Ovary (tissue), 9 donors: ENCODE data around the gene HNRNPA2B1. TPM values are rescaled to one million over a fixed set of nuclear protein-coding genes. Genes with fewer than 3 reads are reported as not detected.
"Not testable (repeated sequence)": the region's sequence is repeated elsewhere in the genome, so short reads cannot be mapped to it uniquely, and the experiment has no call there.

Source experiments
- DNase-seq, 5 donors: peaks; one replicate each; pipeline ENCODE4 v3.0.0-alpha.2; 2019 to 2020
- H3K27ac ChIP-seq, 2 donors: fragments of 200-600 bp; one replicate each; pipeline versions ENCODE4 v1.5.1 to v1.8.0; 2019 to 2022
- H3K27me3 ChIP-seq: fragments of 200-600 bp; one replicate; pipeline ENCODE4 v1.8.0; 2022
- H3K36me3 ChIP-seq: fragments of 200-600 bp; sonication (generic); one replicate; pipeline ENCODE4 v1.5.1; 2019
- H3K4me1 ChIP-seq: one replicate; pipeline ENCODE4 v1.8.1; 2013; ENCODE audit warnings: mild to moderate bottlenecking, moderate library complexity; ENCODE audit not compliant: insufficient read depth
- H3K4me3 ChIP-seq: fragments of 200-600 bp; sonication (generic); one replicate; pipeline ENCODE4 v1.5.1; 2017
- H3K9me3 ChIP-seq, 2 donors: fragments of 200-600 bp in 1 of 2; sonication (generic) in 1 of 2; one replicate each; pipeline versions ENCODE4 v1.5.1 to v1.8.1; 2013 to 2019; ENCODE audit warnings: mild to moderate bottlenecking in 1 of 2, moderate library complexity in 1 of 2
- EP300 ChIP-seq: sonication (generic); formaldehyde crosslinking; IDR thresholded peaks from one replicate; pipeline ENCODE4 v1.6.1; 2017; ENCODE audit warnings: antibody characterized with exemption
- POLR2A ChIP-seq: fragments of 450-650 bp; IDR thresholded peaks from one replicate; pipeline ENCODE4 v1.6.1; 2017; ENCODE audit warnings: antibody characterized with exemption, mild to moderate bottlenecking, moderate library complexity
- WGBS, 3 donors: extraction: QIAGEN DNeasy Blood & Tissue Kit in 1 of 3; methylation state at CpG; one replicate each; pipeline versions ENCODE4 v1.1.5 to v1.1.7; 2013 to 2017; 5-methylcytosine and 5-hydroxymethylcytosine counted together
- intact Hi-C, 4 donors: fragments of 100-400 bp; cut with DNase I; formaldehyde crosslinking; loops; one replicate each; pipeline versions ENCODE4 v1.11.0 to v1.15.1; 2022 to 2023
- polyA plus RNA-seq, 2 donors: library from polyadenylated mRNA; stranded (reverse); fragments of 200-250 nt in 1 of 2; fragments of 350-450 nt in 1 of 2; fragmentation: Illumina TruSeq in 1 of 2; extraction: RNeasy Lipid Tissue Mini Kit (QIAGEN cat#74804) in 1 of 2; gene quantifications; one replicate each; pipeline ENCODE4 v1.2.3, GENCODE V29; 2013 to 2014
- total RNA-seq, 7 donors: library from RNA; depleted of rRNA in 2 of 7; stranded (reverse); fragments of >200 nt in 2 of 7; fragmentation: NEBNext Ultra II Directional in 3 of 7; extraction: Animal tissue kit (Norgen Biotek cat#: 25700) in 3 of 7; gene quantifications; one replicate each; pipeline versions ENCODE4 v1.1.0 to v1.2.4, GENCODE V29; 2016 to 2023
- TF ChIP-seq, protein P1 (sequence below), 3 donors: fragments of 450-650 bp in 2 of 3; fragments of 200-600 bp in 1 of 3; IDR thresholded peaks; one replicate each; pipeline versions ENCODE4 v1.5.1 to v1.8.0; 2016 to 2022; ENCODE audit warnings: antibody characterized with exemption in 3 of 3, mild to moderate bottlenecking in 1 of 3
- donor health status: DM: no; HTN: no; CAD: no; lungs with moderate emphysema.
- donor health status: DM: no; HTN: no; CAD: no.
- donor health status: Bipolar disorder and iron deficiency.
- donor health status: DM: yes; HTN: yes; CAD: no.
- donor health status: DM: no; HTN: no; CAD: no.
- donor health status: DM: yes; HTN: yes; CAD: no.

Gene HNRNPA2B1
- total and polyA plus RNA-seq, 9 donors, result 236 to 659 (median 413) TPM

DNA sequence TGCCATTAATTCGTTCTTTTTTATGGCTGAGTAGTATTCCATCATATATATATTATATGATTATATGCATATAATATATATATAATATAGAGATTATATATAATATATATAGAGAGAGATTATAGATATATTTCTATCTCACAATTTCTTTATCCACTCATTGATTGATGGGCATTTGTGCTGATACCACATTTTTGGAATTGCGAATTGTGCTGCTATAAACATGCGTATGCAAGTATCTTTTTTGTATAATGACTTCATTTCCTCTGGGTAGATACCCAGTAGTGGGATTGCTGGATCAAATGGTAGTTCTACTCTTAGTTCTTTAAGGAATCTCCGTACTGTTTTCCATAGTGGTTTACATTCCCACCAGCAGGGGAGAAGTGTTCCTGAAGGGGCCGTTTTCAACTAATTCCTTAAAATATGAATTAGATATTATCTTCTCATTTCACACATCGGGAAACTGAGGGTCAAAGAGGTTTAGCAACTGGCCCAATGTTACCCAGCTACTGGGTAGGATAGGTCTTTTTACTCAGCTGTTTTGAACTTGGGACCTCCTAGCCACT, 32.0 kb downstream of the HNRNPA2B1 start:
- H3K27ac ChIP-seq, result no peak overlapping the region
- intact Hi-C loops, result no loop called here
- no peaks in the 10 kb centered on the region for H3K4me1 ChIP-seq
- TF ChIP-seq, protein P1, sequence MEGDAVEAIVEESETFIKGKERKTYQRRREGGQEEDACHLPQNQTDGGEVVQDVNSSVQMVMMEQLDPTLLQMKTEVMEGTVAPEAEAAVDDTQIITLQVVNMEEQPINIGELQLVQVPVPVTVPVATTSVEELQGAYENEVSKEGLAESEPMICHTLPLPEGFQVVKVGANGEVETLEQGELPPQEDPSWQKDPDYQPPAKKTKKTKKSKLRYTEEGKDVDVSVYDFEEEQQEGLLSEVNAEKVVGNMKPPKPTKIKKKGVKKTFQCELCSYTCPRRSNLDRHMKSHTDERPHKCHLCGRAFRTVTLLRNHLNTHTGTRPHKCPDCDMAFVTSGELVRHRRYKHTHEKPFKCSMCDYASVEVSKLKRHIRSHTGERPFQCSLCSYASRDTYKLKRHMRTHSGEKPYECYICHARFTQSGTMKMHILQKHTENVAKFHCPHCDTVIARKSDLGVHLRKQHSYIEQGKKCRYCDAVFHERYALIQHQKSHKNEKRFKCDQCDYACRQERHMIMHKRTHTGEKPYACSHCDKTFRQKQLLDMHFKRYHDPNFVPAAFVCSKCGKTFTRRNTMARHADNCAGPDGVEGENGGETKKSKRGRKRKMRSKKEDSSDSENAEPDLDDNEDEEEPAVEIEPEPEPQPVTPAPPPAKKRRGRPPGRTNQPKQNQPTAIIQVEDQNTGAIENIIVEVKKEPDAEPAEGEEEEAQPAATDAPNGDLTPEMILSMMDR (IDR thresholded peaks at IDR 0.05), result no peak
- TF ChIP-seq EP300, result no peak
- TF ChIP-seq POLR2A, result no peak
- DNase-seq, result no peak
- H3K27me3 ChIP-seq, result no peaks in the 10 kb centered on the region
- no peak overlapping the region for H3K4me3 ChIP-seq
- H3K9me3 ChIP-seq, result no peaks in the 10 kb centered on the region
- no peaks in the 10 kb centered on the region for H3K36me3 ChIP-seq
- WGBS, 3 donors, result 77 to 83% (median 81%) methylated on average over 6 of the region's 6 CpGs

DNA sequence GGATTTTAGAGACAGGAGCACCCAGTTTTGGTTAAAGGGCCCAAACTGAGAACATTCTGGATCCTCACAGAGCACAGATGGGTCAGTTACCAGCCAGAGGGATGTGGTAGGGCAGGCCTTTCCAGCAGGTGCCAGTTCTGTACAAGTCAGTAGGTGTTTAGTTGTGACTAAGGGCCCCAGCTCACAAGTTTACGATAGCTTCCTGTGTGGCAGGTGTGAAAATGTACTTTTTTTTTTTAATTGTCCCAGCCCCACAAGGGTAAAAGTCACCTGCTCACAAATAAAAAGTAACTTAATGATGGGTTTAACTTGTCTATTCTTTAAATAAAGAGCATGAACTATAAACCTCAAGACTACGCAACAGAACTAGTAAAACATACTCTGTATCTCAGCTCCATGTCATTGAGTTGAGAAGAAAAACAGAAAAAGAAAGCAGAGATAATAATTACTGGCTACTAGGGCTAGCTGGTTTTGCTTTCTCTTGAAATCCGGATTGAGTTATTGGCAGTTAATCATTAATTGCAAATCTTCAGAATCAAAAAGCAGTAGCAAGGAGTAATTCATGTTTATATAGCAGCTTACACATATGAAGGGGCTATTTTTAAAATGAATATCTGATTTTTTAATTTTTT, 33.1 kb downstream of the HNRNPA2B1 start:
- 88% methylated on average over 3 of the region's 3 CpGs for WGBS, 3 donors

DNA sequence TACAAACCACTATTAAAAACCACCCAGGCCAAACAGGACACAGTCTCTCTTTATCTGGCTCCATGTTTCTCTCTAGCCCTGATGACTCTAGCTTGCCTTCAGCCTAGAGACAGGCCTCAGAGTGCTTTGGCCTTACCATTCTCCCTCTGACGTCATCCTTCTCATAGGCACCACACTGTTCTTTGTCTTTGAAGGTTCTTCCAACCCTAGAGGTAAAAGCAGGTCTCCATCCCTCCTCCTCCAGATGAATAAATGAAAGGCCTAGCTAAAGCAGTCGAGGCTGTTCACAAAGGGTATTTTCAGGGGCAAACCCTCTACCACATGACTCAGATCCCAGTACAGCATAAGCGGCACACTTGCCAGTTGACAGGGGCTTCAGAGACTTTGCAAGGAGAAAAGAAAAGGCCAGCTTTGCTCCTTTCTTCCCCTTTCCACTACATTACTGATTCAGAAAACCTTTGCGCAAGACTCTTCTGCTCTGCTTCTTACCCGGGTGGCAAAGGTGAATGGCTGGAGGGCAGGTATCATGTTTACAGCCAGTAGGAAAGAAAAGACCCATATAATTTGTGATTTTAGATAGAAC, 33.8 kb downstream of the HNRNPA2B1 start:
- 80 to 81% (median 80%) methylated on average over 5 of the region's 5 CpGs for WGBS, 3 donors
- no peaks in the 10 kb centered on the region for H3K9me3 ChIP-seq

More for the DNA sequence above, 33.1 kb downstream of the HNRNPA2B1 start:
- Histone ChIP-seq H3K9me3 (no peaks in the 10 kb centered on the region), H3K4me1 (no peaks in the 10 kb centered on the region), H3K27ac (no peak overlapping the region), H3K27me3 (no peaks in the 10 kb centered on the region), H3K4me3 (no peak overlapping the region), H3K36me3 (no peaks in the 10 kb centered on the region)
- intact Hi-C loops, result no loop called here
- DNase-seq, result no peak
- TF ChIP-seq POLR2A, result no peak
- no peak for TF ChIP-seq EP300
- TF ChIP-seq, protein P1 (IDR thresholded peaks at IDR 0.05), result no peak

DNA sequence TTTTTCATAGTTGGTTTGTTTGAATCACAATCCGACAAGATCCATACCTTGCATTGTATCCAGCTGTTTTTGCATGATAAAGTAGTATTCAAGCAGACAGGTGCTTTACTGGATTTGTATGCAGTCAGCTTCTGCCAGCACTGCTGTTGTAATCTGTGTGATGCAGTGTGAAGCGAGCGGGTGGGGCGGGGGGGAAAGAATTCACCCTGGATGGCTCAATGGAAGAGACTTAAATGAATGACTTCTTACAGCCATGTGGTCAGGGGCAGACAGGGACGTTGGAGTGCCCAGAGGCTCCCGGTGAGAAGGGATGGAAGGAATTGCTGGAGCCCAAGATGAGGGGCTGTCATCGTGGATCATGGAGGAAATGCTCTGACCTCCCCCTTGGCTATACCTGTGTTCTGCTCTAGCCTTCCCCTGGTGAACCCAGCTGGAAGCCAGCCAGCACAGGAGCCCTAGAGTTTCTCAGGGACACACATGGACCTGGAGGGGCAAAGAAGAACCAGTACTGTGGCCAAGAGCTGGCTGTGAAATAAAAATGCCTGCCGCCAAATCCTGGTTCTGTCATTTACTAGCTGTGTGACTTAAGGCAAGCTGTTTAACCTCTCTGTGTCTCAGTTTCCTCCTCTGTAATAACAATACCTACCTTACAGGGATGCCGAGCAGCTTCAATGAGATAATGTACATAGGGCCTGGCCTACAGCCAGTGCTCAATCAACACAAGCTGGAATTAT, 34.4 kb downstream of the HNRNPA2B1 start:
- WGBS, 3 donors, result 51 to 59% (median 53%) methylated on average over 9 of the region's 9 CpGs
- Histone ChIP-seq H3K36me3 (no peaks in the 10 kb centered on the region), H3K9me3 (no peaks in the 10 kb centered on the region), H3K27ac (no peak overlapping the region), H3K4me3 (no peak overlapping the region), H3K27me3 (no peaks in the 10 kb centered on the region), H3K4me1 (no peaks in the 10 kb centered on the region)
- no peak for DNase-seq
- TF ChIP-seq POLR2A, result no peak
- TF ChIP-seq, protein P1 (IDR thresholded peaks at IDR 0.05), result no peak
- no peak for TF ChIP-seq EP300
- intact Hi-C loops, result no loop called here

More for the DNA sequence above, 33.8 kb downstream of the HNRNPA2B1 start:
- DNase-seq, result no peak
- intact Hi-C loops, result no loop called here
- Histone ChIP-seq H3K27ac (no peak overlapping the region), H3K36me3 (no peaks in the 10 kb centered on the region), H3K27me3 (no peaks in the 10 kb centered on the region), H3K4me3 (no peak overlapping the region), H3K4me1 (no peaks in the 10 kb centered on the region)
- TF ChIP-seq EP300 (no peak), POLR2A (no peak)
- TF ChIP-seq, protein P1 (IDR thresholded peaks at IDR 0.05), result no peak

DNA sequence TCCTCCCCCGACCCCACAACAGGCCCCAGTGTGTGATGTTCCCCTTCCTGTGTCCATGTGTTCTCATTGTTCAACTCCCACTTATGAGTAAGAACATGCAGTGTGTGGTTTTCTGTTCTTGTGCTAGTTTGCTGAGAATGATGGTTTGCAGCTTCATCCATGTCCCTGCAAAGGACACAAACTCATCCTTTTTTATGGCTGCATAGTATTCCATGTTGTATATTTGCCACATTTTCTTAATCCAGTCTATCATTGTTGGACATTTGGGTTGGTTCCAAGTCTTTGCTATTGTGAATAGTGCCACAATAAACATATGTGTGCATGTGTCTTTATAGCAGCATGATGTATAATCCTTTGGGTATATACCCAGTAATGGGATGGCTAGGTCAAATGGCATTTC, 36.7 kb downstream of the HNRNPA2B1 start:
- H3K27ac ChIP-seq, H3K9me3 ChIP-seq, H3K4me1 ChIP-seq, intact Hi-C loops, H3K27me3 ChIP-seq, DNase-seq, H3K4me3 ChIP-seq, H3K36me3 ChIP-seq: not testable (repeated sequence)
- 65 to 68% (median 67%) methylated on average over 1 of the region's 1 CpG for WGBS, 3 donors
